Pancreas (tissue), 10 donors: ENCODE measurements around the gene PCP2. TPM values are rescaled to one million over a fixed set of nuclear protein-coding genes. Genes with fewer than 3 reads are reported as not detected.

Experiments used
- ATAC-seq, 4 donors: fragments of 200-7000 bp; cut with Tn5 transposase; one replicate each; pipeline versions ENCODE4 v1.8.0 to v1.9.1; 2020; ENCODE audit warnings: mild to moderate bottlenecking in 4 of 4, moderate library complexity in 4 of 4
- DNase-seq, 6 donors: peaks; one replicate each; pipeline ENCODE4 v3.0.0-alpha.2; 2020
- FAIRE-seq: peaks from 2 replicates; lab custom pipeline; 2012; peaks lifted over from hg19 to GRCh38; lab: Jason Lieb, UNC
- H3K27ac ChIP-seq, 4 donors: fragments of 200-600 bp; sonication (generic); 1 replicate in 3 of 4; 2 replicates in 1 of 4; pipeline versions ENCODE4 v1.5.0 to v1.8.0; 2020
- H3K27me3 ChIP-seq, 4 donors: fragments of 200-600 bp; one replicate each; pipeline ENCODE4 v1.8.0; 2021
- H3K36me3 ChIP-seq, 3 donors: fragments of 200-600 bp; sonication (generic) in 1 of 3; one replicate each; pipeline versions ENCODE4 v1.5.0 to v1.8.0; 2020 to 2021
- H3K4me1 ChIP-seq, 3 donors: fragments of 200-600 bp; one replicate each; pipeline ENCODE4 v1.8.0; 2021
- H3K4me3 ChIP-seq, 4 donors: fragments of 200-600 bp; sonication (generic) in 2 of 4; one replicate each; pipeline versions ENCODE4 v1.5.0 to v1.8.0; 2020 to 2021
- H3K9me3 ChIP-seq, 4 donors: fragments of 200-600 bp; one replicate each; pipeline ENCODE4 v1.8.0; 2021
- CTCF ChIP-seq, 4 donors: fragments of 200-600 bp; sonication (generic) in 3 of 4; IDR thresholded peaks; one replicate each; pipeline versions ENCODE4 v1.5.0 to v1.8.0; 2021; ENCODE audit warnings: antibody characterized with exemption in 4 of 4
- WGBS, 2 donors: extraction: QIAGEN DNeasy Blood & Tissue Kit; methylation state at CpG; one replicate each; pipeline ENCODE4 v1.1.7; 2013; 5-methylcytosine and 5-hydroxymethylcytosine counted together
- intact Hi-C, 3 donors: fragments of 100-400 bp; cut with DNase I; formaldehyde crosslinking; loops; one replicate each; pipeline versions ENCODE4 v1.11.1 to v1.14.2; 2022
- polyA plus RNA-seq, 2 donors: library from polyadenylated mRNA; stranded (reverse); fragments of 200-250 nt; gene quantifications; one replicate each; pipeline ENCODE4 v1.2.3, GENCODE V29; 2013
- total RNA-seq, 6 donors: library from RNA; stranded (reverse); fragmentation: NEBNext Ultra II Directional in 4 of 6; extraction: Animal tissue kit (Norgen Biotek cat#: 25700) in 4 of 6; gene quantifications; one replicate each; pipeline versions ENCODE4 v1.2.1 to v1.2.4, GENCODE V29; 2021 to 2023
- donor health status: healthy with polysubstance abuse.
- donor health status: DM: no; HTN: no; CAD: no; lungs with moderate emphysema.
- donor health status: DM: no; HTN: no; CAD: no.
- donor health status: control.
- donor health status: control.
- donor health status: Bipolar disorder and iron deficiency.
- donor health status: DM: yes; HTN: yes; CAD: no.
- donor health status: DM: no; HTN: no; CAD: no.
- donor health status: DM: no; HTN: no; CAD: no.
- donor health status: DM: yes; HTN: yes; CAD: no.

Gene PCP2
- total and polyA plus RNA-seq, 8 donors = 1.1 to 35.6 (median 2.2) TPM

DNA sequence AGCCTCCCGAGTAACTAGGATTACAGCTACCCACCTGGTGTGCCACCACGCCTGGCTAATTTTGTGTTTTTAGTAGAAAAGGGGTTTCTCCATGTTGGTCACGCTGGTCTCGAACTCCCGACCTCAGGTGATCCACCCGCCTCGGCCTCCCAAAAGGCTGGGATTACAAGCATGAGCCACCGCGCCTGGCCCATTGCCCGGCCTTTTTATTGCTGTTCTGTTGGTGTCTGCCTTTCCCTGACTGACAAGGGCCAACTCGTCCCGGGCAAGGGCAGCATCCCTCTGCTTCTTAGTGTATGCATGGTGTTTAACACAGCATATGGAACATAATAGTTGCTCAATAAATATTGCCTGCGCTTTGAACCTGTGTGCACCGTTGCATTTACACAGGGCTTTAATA, 29.1 kb upstream of the PCP2 start:
- Histone ChIP-seq H3K9me3 (no peaks in the 10 kb centered on the region), H3K27me3 (no peaks in the 10 kb centered on the region), H3K27ac (no peak overlapping the region), H3K36me3 (no peaks in the 10 kb centered on the region), H3K4me3 (no peak overlapping the region), H3K4me1 (no peaks in the 10 kb centered on the region)
- intact Hi-C loops = no loop called here
- no peak for TF ChIP-seq CTCF (IDR thresholded peaks at IDR 0.05)
- ATAC-seq = no peak
- FAIRE-seq = no peak
- WGBS, 2 donors = 69 to 73% methylated on average over 14 of the region's 14 CpGs
- DNase-seq = no peak

DNA sequence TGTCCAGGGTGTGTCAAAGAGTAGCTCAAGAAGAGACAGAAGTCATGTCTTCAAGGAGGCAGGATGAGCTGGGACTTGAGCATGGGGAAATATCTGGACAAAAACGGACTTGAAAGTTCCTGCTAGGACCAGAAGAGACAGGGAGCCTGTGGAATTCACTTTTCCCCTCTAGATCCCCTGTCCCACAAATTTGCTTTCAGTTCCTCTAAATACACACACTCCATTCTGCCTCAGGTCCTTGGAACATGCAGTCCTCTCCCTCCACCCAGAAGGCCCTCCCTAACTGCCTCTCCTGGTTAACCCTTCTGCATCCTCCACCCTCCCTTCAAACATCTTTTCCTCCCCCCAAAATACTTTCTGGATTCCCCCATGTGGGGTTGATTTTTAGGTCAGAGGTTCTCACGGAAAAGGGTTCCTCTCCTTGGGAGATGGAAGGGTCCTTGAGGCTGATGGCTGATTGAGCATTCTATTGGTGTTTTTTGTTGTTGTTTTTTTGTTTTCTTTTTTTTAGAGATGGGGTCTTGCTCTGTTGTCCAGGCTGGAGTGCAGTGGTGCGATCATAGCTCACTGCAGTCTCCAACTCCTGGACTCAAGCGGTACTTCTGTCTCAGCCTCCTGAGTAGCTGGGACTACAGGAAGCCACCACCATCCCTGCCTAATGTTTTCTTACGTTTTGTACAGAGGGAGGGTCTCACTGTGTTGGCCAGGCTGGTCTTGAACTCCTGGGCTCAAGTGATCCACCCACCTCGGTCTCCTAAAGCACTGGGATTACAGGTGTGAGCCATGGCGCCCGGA, 28.4 kb upstream of the PCP2 start:
- DNase-seq (no peak), FAIRE-seq (no peak), ATAC-seq (no peak)
- Histone ChIP-seq H3K27me3 (no peaks in the 10 kb centered on the region), H3K36me3 (no peaks in the 10 kb centered on the region), H3K4me3 (no peak overlapping the region), H3K9me3 (no peaks in the 10 kb centered on the region), H3K4me1 (no peaks in the 10 kb centered on the region), H3K27ac (no peak overlapping the region)
- WGBS, 2 donors = 57 to 69% methylated on average over 8 of the region's 8 CpGs
- no peak for TF ChIP-seq CTCF (IDR thresholded peaks at IDR 0.05)
- intact Hi-C loops = no loop called here

- H3K9me3 ChIP-seq = no peaks in the 10 kb centered on the region
- FAIRE-seq (no peak), ATAC-seq (no peak), DNase-seq (no peak)
- no peaks in the 10 kb centered on the region for H3K4me1 ChIP-seq
- intact Hi-C loops = no loop called here
- H3K36me3 ChIP-seq = no peaks in the 10 kb centered on the region
- H3K27ac ChIP-seq = no peak overlapping the region
- no peaks in the 10 kb centered on the region for H3K27me3 ChIP-seq
- TF ChIP-seq CTCF (IDR thresholded peaks at IDR 0.05) = no peak
- WGBS, 2 donors = 28% methylated on average over 9 of the region's 9 CpGs
- H3K4me3 ChIP-seq = no peak overlapping the region
Measured at GRCh38 chr19:7658219-7658686, 24.7 kb upstream of the PCP2 start.

- no peak for TF ChIP-seq CTCF (IDR thresholded peaks at IDR 0.05)
- no peak overlapping the region for H3K27ac ChIP-seq
- no peaks in the 10 kb centered on the region for H3K27me3 ChIP-seq
- no peaks in the 10 kb centered on the region for H3K9me3 ChIP-seq
- no peak overlapping the region for H3K4me3 ChIP-seq
- ATAC-seq (peak in 2 of 4 donors; percentile 38 to 39), FAIRE-seq (no peak), DNase-seq (no peak)
- 57 to 61% methylated on average over 14 of the region's 14 CpGs for WGBS, 2 donors
- intact Hi-C loops = no loop called here
- no peaks in the 10 kb centered on the region for H3K4me1 ChIP-seq
- H3K36me3 ChIP-seq = no peaks in the 10 kb centered on the region
Measured at GRCh38 chr19:7657131-7657751, 23.7 kb upstream of the PCP2 start.

- H3K4me1 ChIP-seq = peaks cover 0 to 3% (median 0%) of the 10 kb centered on the region in 3 donors
- intact Hi-C loops = no loop called here
- no peaks in the 10 kb centered on the region for H3K27me3 ChIP-seq
- no peaks in the 10 kb centered on the region for H3K36me3 ChIP-seq
- no peak overlapping the region for H3K4me3 ChIP-seq
- DNase-seq (no peak), ATAC-seq (no peak), FAIRE-seq (no peak)
- no peak overlapping the region for H3K27ac ChIP-seq
- 57 to 73% methylated on average over 8 of the region's 8 CpGs for WGBS, 2 donors
- H3K9me3 ChIP-seq = no peaks in the 10 kb centered on the region
- no peak for TF ChIP-seq CTCF (IDR thresholded peaks at IDR 0.05)
Measured at GRCh38 chr19:7655581-7655980, 22.1 kb upstream of the PCP2 start.
